Measurements from ENCODE around the gene ZNF526. TPM values are rescaled to one million over a fixed set of nuclear protein-coding genes. Genes with fewer than 3 reads are reported as not detected.

ZNF526 gene
- total and polyA plus RNA-seq, 9 of the 15 experiments (the other 6 are each of a cell fraction or from before 2014, with no cell fraction given): 1.3 to 17.9 (median 6.2) TPM

DNA sequence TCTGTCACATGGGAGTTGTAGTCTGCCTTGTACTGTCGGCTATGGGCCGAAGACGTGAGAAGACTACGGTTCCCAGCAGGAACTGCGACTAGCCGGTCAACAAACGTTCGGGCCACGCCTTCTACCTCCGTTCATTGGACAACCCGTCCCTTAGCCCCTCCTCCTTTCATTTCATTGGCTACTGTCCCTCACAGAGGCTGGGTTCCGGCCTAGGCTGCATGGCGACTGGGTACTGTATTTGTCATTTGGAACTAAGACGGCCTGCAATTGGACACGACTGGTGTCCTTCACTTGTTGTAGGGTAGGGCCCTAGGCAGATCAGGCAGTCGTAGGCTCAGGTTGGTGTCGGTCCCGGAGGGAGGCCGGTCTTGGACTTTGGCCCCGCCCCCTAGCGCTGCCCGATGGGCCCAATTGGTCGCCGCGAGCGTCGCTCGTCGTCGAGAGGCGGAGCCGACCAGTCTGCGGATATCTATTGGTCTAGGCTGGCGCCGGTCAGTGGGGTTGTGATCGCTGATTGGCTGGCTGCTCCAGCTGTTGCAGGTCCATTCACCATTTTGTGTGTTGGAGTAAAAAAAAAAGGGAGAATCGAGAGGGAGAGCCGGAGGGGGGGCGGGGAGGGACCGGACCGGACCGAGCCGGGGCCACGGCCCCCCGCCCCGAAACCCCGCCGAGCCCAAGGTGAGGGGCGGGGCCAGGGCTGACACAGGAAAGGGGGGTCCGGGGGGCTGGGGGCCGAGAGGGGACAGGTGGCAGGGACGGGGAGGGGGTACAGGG, 48.8 kb downstream of the ZNF526 start, which contains the start of gene CIC (continued):
- TF ChIP-seq, protein P1, sequence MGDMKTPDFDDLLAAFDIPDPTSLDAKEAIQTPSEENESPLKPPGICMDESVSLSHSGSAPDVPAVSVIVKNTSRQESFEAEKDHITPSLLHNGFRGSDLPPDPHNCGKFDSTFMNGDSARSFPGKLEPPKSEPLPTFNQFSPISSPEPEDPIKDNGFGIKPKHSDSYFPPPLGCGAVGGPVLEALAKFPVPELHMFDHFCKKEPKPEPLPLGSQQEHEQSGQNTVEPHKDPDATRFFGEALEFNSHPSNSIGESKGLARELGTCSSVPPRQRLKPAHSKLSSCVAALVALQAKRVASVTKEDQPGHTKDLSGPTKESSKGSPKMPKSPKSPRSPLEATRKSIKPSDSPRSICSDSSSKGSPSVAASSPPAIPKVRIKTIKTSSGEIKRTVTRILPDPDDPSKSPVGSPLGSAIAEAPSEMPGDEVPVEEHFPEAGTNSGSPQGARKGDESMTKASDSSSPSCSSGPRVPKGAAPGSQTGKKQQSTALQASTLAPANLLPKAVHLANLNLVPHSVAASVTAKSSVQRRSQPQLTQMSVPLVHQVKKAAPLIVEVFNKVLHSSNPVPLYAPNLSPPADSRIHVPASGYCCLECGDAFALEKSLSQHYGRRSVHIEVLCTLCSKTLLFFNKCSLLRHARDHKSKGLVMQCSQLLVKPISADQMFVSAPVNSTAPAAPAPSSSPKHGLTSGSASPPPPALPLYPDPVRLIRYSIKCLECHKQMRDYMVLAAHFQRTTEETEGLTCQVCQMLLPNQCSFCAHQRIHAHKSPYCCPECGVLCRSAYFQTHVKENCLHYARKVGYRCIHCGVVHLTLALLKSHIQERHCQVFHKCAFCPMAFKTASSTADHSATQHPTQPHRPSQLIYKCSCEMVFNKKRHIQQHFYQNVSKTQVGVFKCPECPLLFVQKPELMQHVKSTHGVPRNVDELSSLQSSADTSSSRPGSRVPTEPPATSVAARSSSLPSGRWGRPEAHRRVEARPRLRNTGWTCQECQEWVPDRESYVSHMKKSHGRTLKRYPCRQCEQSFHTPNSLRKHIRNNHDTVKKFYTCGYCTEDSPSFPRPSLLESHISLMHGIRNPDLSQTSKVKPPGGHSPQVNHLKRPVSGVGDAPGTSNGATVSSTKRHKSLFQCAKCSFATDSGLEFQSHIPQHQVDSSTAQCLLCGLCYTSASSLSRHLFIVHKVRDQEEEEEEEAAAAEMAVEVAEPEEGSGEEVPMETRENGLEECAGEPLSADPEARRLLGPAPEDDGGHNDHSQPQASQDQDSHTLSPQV (IDR thresholded peaks at IDR 0.05): peak; percentile 35
- TF ChIP-seq PRMT5 (CRISPR knock-in tag; IDR thresholded peaks at IDR 0.05): no peak
- no peak for TF ChIP-seq ZNF41 (CRISPR knock-in tag; conservative IDR thresholded peaks at IDR 0.05)
- TF ChIP-seq CXXC5 (CRISPR knock-in tag; IDR thresholded peaks at IDR 0.05): peak; percentile 64; the same call in 1 of the 2 replicates
- TF ChIP-seq FOXM1 (IDR thresholded peaks at IDR 0.05; ENCODE audit: low read depth): peak; percentile 82
- TF ChIP-seq FOXM1 (CRISPR knock-in tag; IDR thresholded peaks at IDR 0.05; ENCODE audit: low read depth): no peak
- no peak; the same call in 1 of the 2 replicates for TF ChIP-seq PHF8 (IDR thresholded peaks at IDR 0.05; ENCODE audit: borderline replicate concordance, low read length)
- TF ChIP-seq, protein P2, sequence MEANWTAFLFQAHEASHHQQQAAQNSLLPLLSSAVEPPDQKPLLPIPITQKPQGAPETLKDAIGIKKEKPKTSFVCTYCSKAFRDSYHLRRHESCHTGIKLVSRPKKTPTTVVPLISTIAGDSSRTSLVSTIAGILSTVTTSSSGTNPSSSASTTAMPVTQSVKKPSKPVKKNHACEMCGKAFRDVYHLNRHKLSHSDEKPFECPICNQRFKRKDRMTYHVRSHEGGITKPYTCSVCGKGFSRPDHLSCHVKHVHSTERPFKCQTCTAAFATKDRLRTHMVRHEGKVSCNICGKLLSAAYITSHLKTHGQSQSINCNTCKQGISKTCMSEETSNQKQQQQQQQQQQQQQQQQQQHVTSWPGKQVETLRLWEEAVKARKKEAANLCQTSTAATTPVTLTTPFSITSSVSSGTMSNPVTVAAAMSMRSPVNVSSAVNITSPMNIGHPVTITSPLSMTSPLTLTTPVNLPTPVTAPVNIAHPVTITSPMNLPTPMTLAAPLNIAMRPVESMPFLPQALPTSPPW (CRISPR knock-in tag; IDR thresholded peaks at IDR 0.05): peak; percentile 86
- no peak for TF ChIP-seq HDGF (IDR thresholded peaks at IDR 0.05)
- no peak for TF ChIP-seq SAP30 (IDR thresholded peaks at IDR 0.05; ENCODE audit: borderline replicate concordance, insufficient read depth, low read depth, low read length, poor library complexity, severe bottlenecking)
- no peak for TF ChIP-seq ZC3H8 (IDR thresholded peaks at IDR 0.05)
- TF ChIP-seq KLF1 (tag; IDR thresholded peaks at IDR 0.05): no peak
- TF ChIP-seq, protein P3, sequence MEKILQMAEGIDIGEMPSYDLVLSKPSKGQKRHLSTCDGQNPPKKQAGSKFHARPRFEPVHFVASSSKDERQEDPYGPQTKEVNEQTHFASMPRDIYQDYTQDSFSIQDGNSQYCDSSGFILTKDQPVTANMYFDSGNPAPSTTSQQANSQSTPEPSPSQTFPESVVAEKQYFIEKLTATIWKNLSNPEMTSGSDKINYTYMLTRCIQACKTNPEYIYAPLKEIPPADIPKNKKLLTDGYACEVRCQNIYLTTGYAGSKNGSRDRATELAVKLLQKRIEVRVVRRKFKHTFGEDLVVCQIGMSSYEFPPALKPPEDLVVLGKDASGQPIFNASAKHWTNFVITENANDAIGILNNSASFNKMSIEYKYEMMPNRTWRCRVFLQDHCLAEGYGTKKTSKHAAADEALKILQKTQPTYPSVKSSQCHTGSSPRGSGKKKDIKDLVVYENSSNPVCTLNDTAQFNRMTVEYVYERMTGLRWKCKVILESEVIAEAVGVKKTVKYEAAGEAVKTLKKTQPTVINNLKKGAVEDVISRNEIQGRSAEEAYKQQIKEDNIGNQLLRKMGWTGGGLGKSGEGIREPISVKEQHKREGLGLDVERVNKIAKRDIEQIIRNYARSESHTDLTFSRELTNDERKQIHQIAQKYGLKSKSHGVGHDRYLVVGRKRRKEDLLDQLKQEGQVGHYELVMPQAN (IDR thresholded peaks at IDR 0.05; ENCODE audit: borderline replicate concordance): no peak
- TF ChIP-seq PCBP1 (IDR thresholded peaks at IDR 0.05; ENCODE audit: low read depth, low read length, poor library complexity, severe bottlenecking): peak; percentile 61
- no peak for TF ChIP-seq ZNF551 (CRISPR knock-in tag; IDR thresholded peaks at IDR 0.05)
- TF ChIP-seq, protein P4, sequence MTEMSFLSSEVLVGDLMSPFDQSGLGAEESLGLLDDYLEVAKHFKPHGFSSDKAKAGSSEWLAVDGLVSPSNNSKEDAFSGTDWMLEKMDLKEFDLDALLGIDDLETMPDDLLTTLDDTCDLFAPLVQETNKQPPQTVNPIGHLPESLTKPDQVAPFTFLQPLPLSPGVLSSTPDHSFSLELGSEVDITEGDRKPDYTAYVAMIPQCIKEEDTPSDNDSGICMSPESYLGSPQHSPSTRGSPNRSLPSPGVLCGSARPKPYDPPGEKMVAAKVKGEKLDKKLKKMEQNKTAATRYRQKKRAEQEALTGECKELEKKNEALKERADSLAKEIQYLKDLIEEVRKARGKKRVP (CRISPR knock-in tag; IDR thresholded peaks at IDR 0.05): no peak
- no peak for TF ChIP-seq ZNF133 (CRISPR knock-in tag; IDR thresholded peaks at IDR 0.05)
- TF ChIP-seq C11orf30 (IDR thresholded peaks at IDR 0.05; ENCODE audit: low read depth): no peak; the same call in 1 of the 2 replicates
- no peak for TF ChIP-seq CEBPG (CRISPR knock-in tag; IDR thresholded peaks at IDR 0.05)
- TF ChIP-seq CEBPG (tag; conservative IDR thresholded peaks at IDR 0.05 in 1 of 2, IDR thresholded peaks at IDR 0.05 in 1 of 2): no peak

Measured in K562 (cell line).